Fibroblast of skin of left quadriceps (primary cell): Measurements from ENCODE around the gene MPI.
"Not testable (repeated sequence)": the region's sequence is repeated elsewhere in the genome, so short reads cannot be mapped to it uniquely, and the experiment has no call there.

ENCODE experiments used
- DNase-seq, 2 experiments: peaks; one replicate each; pipeline ENCODE4 v3.0.0-alpha.2; 2013; ENCODE audit warnings: low read depth in 2 of 2

The MPI gene

DNA sequence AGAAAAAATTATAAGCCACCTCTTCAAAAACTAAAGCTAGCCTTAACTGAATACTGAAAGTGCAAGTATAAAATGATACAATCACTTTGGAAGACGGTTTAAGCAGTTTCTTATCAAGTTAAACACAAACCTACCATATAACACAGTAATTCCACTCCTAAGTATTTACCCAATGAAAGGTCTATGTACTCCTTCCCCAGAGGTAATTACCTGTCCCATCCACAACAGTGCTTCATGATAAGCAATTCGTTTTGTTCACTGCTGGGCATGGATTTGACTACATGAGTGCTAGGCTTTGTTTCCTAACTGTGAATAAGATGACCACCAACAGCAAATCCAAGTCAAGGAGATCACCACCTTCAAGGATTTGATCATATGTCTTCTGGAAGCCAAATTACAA, 43.7 kb downstream of the MPI start:
- DNase-seq, result no peak

DNA sequence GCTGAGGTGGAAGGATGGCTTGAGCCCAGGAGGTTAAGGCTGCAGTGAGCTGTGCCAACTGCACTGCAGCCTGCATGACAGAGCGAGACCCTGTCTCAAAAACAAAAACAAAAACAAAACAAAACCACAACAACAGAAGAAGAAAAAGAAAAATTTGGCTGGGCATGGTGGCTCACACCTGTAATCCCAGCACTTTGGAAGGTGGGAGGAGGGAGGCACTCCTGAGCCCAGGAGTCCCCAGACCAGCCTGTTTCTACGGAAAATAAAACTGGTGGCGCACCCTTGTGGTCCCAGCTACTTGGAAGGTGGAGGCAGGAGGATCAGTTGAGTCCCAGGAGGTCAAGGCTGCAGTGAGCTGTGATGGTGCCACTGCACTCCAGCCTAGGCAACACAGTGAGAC, 45.4 kb downstream of the MPI start:
- not testable (repeated sequence) for DNase-seq

DNA sequence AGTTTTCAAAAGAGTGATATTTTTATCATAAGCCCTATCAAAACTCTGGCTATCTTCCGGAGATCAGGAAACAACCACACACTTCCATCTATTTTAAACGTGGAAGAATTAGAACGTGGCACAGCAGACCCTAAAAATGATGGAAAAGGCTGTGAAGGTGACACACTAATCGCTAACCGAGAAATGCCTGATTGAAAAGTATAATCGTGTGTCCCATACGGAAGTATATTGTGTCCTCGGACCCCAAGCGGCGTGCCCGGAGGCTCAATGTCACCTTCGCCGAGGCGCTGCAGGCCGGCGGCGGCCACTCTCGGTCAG, 47.4 kb downstream of the MPI start:
- DNase-seq, result no peak

DNA sequence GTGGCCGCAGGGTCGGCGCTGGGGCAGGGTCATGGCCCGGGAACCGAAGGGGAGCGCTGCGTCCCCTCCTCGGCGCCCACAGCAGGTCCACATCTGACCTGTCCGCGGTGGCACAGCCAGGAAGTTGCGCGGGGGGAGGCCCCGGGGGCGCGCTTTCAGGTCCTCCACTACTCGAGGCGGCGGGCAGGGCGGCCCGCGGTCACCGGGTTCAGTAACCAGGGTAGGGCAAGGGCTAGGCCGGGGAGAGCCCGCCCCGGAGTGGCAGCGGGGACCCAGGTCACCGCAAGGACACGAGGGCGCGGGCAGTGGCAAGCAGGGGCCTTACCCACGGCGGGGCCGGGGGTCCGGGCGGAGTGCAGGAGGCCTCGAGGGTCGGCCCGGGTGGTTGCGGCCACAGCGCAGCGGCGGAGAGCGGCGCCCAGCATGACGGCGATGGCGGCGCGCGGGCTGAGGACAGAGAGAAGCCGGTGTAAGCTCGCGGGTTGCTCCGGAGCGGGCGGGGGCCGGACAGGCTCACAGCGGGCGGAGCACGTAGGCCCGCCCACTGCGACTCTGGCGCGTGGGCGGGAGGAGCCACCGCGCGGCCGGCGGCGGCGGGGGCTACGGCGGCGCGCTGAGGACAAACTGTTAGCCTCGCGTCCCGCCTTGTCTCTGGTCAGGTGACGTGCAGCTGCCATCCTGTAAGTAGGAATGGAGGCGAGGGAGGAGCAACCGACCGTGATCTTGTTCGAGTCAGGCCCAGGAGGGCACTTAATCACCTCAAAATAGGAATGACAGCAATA, 47.9 kb downstream of the MPI start, which contains the start of gene COX5A:
TSS of gene COX5A (minus strand) at position 484 of the 782 bp plus-strand sequence. CDS start at position 425, 59 bp downstream.
- peak; percentile 90 to 93 for DNase-seq

DNA sequence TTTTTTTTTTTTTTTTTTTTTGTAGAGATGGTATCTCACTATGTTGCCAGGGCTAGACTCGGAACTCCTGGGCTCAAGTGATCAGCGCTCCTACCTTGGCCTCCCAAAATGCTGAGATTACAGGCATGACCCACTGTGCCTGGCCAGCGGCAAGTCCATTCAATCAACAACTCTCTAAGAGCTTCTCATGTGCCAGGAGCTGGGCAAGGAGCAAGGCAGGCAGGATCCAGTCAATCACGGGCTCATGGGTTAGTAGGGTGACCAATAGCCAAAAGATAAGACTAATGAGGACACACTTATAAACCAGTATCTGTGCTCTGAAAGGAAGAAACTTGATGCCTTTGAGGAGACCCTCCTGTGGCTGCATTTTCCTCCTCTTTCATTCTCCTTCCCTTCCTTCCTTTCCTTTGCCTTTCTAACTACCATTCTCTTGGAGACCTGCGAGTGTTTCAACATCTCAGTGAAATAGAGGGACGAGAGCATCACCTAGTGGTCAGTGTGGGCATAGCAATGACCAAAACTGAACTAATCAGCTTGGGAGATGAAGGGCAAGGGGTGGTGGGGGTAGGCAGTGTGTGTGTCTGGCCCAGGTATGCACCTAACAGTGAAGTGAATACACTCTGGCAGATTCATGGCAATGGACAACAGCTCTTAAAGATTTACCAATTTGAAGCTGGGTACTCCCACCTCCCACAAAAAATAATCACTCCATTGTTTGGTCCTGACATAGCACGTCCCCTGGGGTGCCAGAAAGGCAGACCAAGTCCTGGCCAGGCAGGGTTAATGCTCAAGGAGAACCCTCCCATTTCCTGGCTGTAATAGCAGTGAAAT, 60.5 kb downstream of the MPI start:
- peak; percentile 42 to 44 for DNase-seq

DNA sequence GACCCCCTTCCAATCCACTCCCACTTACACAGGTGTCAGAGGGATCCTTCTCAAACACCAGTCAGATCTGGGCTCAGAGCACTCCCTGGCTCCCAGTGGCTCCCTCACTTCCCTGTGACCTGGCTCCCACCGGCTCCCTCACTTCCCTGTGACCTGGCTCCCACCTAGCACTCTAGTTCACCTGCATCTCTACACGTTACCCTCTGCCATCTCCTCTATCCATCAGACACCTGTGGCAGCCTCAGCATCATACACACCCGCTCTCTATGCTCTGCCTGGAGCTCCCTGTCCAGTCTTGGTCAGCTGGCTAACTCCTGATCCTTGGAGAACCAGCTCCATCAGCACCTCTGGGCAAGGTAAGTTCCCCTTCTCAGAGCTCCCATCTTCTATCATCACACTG, 61.2 kb downstream of the MPI start:
- DNase-seq, result no peak
